HepG2 (cell line): ENCODE results near the gene IVD. TPM values are rescaled to one million over a fixed set of nuclear protein-coding genes. Genes with fewer than 3 reads are reported as not detected.

ENCODE experiments used
- ATAC-seq: fragments of 200-7000 bp; cut with Tn5 transposase; 3 replicates; pipeline ENCODE4 v1.9.1; 2020; ENCODE audit warnings: mild to moderate bottlenecking, moderate library complexity
- BruUV-seq: library from RNA; stranded (reverse); fragments of 400-500 nt; replicated peaks from 2 replicates; lab custom pipeline; 2021; lab: Mats Ljungman, UMichigan
- CTCF ChIA-PET: fragments of 300-600 bp; formaldehyde crosslinking; extraction: SDS; loops from one replicate; lab custom pipeline; 2021; ENCODE audit warnings: low total read pairs, inconsistent platforms, low intra/inter-chr PET ratio; lab: Yijun Ruan, JAX
- POLR2A ChIA-PET: fragments of 350-600 bp; sonication (Branson Sonifier 250); formaldehyde crosslinking; loops from one replicate; lab custom pipeline; 2020; ENCODE audit warnings: antibody characterized with exemption, inconsistent platforms; lab: Yijun Ruan, JAX
- DNase-seq: peaks from one replicate; pipeline ENCODE4 v3.0.0-alpha.2; 2015; ENCODE audit warnings: low spot score
- FAIRE-seq: peaks from 3 replicates; lab custom pipeline; 2011; peaks lifted over from hg19 to GRCh38; lab: Jason Lieb, UNC
- H2AFZ ChIP-seq: one replicate; pipeline ENCODE4 v1.6.1; 2011; ENCODE audit warnings: low read length, inconsistent platforms
- H3K27ac ChIP-seq: fragments of 300-600 bp; 3 replicates; pipeline ENCODE4 v1.8.0; 2011; ENCODE audit warnings: mixed run types, mild to moderate bottlenecking, mixed read lengths, low read length, inconsistent platforms; ENCODE audit not compliant: insufficient read depth; ENCODE audit errors: extremely low read length
- H3K27me3 ChIP-seq, 2 experiments: fragments of 200-600 bp in 1 of 2; 2 replicates in 1 of 2; 3 replicates in 1 of 2; pipeline versions ENCODE4 v1.6.0 to v1.8.0; 2011; ENCODE audit warnings: low read length in 2 of 2, mild to moderate bottlenecking in 2 of 2, moderate library complexity in 2 of 2, inconsistent platforms in 1 of 2; ENCODE audit not compliant: insufficient read depth in 2 of 2, control insufficient read depth in 1 of 2
- H3K36me3 ChIP-seq, 2 experiments: fragments of 200-600 bp in 1 of 2; replicated peaks in 1 of 2; 2 replicates in 1 of 2; 3 replicates in 1 of 2; pipeline versions ENCODE4 v1.5.1 to v1.8.0; 2011; ENCODE audit warnings: low read length in 2 of 2, inconsistent platforms in 1 of 2; ENCODE audit not compliant: insufficient read depth in 2 of 2, control insufficient read depth in 1 of 2
- H3K4me1 ChIP-seq: 2 replicates; pipeline ENCODE4 v1.5.1; 2012; ENCODE audit warnings: low read length, inconsistent platforms; ENCODE audit not compliant: insufficient read depth
- H3K4me2 ChIP-seq: 2 replicates; pipeline ENCODE4 v1.6.0; 2011; ENCODE audit warnings: low read depth, low read length, inconsistent platforms
- H3K4me3 ChIP-seq, 3 experiments: fragments of 200-600 bp in 1 of 3; sonication (generic), shearing (Covaris generic) in 1 of 3; replicated peaks in 1 of 3; 2 replicates each; pipeline ENCODE4 v1.5.1; 2011 to 2016; ENCODE audit warnings: low read length in 3 of 3, inconsistent platforms in 2 of 3, low read depth in 2 of 3, mild to moderate bottlenecking in 2 of 3, control low read depth in 1 of 3, mixed read lengths in 1 of 3; ENCODE audit not compliant: insufficient read depth in 1 of 3
- H3K79me2 ChIP-seq: one replicate; pipeline ENCODE4 v1.6.1; 2011; ENCODE audit warnings: low read length, inconsistent platforms; ENCODE audit not compliant: insufficient read depth
- H3K9ac ChIP-seq: 2 replicates; pipeline ENCODE4 v1.6.0; 2011; ENCODE audit warnings: mild to moderate bottlenecking, low read depth, low read length, inconsistent platforms; ENCODE audit not compliant: insufficient read depth
- H3K9me3 ChIP-seq: 2 replicates; pipeline ENCODE4 v1.5.1; 2012; ENCODE audit warnings: mild to moderate bottlenecking, low read length
- H4K20me1 ChIP-seq: 2 replicates; pipeline ENCODE4 v1.6.0; 2011; ENCODE audit warnings: inconsistent platforms, mild to moderate bottlenecking, low read length, moderate library complexity; ENCODE audit not compliant: insufficient read depth
- EEA1 ChIP-seq: sonication (generic); formaldehyde crosslinking; IDR thresholded peaks from 2 replicates; pipeline ENCODE4 v1.5.1; 2020; ENCODE audit warnings: mild to moderate bottlenecking, missing genetic modification reagents, borderline replicate concordance
- MAFF ChIP-seq: IDR thresholded peaks from 2 replicates; pipeline ENCODE4 v1.6.1; 2011; ENCODE audit warnings: low read depth, low read length, improper control_type of control experiment
- MAFK ChIP-seq, 2 experiments: IDR thresholded peaks in 1 of 2; conservative IDR thresholded peaks in 1 of 2; 2 replicates each; pipeline ENCODE4 v1.6.1; 2011; ENCODE audit warnings: improper control_type of control experiment in 2 of 2, low read length in 2 of 2
- TCF12 ChIP-seq, 2 experiments: fragments of 450-650 bp in 1 of 2; sonication (generic) in 1 of 2; formaldehyde crosslinking in 1 of 2; IDR thresholded peaks; 2 replicates each; pipeline versions ENCODE4 v1.6.1 to v1.8.0; 2017 to 2022; ENCODE audit warnings: antibody characterized with exemption in 1 of 2, mild to moderate bottlenecking in 1 of 2, missing genetic modification reagents in 1 of 2, moderate library complexity in 1 of 2
- TEAD2 ChIP-seq: sonication (generic); formaldehyde crosslinking; IDR thresholded peaks from 2 replicates; pipeline ENCODE4 v1.9.0; 2021; ENCODE audit warnings: missing genetic modification reagents
- TFE3 ChIP-seq: IDR thresholded peaks from 2 replicates; pipeline ENCODE4 v1.6.1; 2016
- ZFP91 ChIP-seq: sonication (generic); formaldehyde crosslinking; IDR thresholded peaks from 2 replicates; pipeline ENCODE4 v1.9.0; 2022; ENCODE audit warnings: missing genetic modification reagents, mild to moderate bottlenecking, borderline replicate concordance
- WGBS: methylation state at CpG from one replicate; pipeline ENCODE4 v1.1.6; 2017; ENCODE audit warnings: low lambda C conversion rate; 5-methylcytosine and 5-hydroxymethylcytosine counted together
- in situ Hi-C: cut with HindIII; loops from 2 replicates; pipeline ENCODE4 v1.10.0; 2017; ENCODE audit warnings: low pct_unique_long_range_greater_than_20kb; ENCODE audit not compliant: extremely low pct_ligation_motif_present
- intact Hi-C: fragments of 100-400 bp; cut with micrococcal nuclease; formaldehyde crosslinking; loops from one replicate; pipeline ENCODE4 v1.10.0; 2022; ENCODE audit not compliant: unreplicated experiment
- polyA plus RNA-seq, 8 experiments: library from polyadenylated mRNA; depleted of rRNA in 3 of 8; stranded (reverse) in 7 of 8; unstranded in 1 of 8; fragments of >200 nt; fragmentation: Illumina TruSeq in 4 of 8; extraction: Trizol in 4 of 8; gene quantifications; 2 replicates each; pipeline versions ENCODE4 v1.2.1 to v1.2.3, GENCODE V29; 2011 to 2016; ENCODE audit warnings: low read depth in 4 of 8, missing spikeins in 1 of 8, mixed read lengths in 1 of 8; ENCODE audit not compliant: insufficient read depth in 1 of 8
- total RNA-seq, 5 experiments: library from RNA; depleted of rRNA; stranded (reverse); fragments of >200 nt; fragmentation: Illumina TruSeq; extraction: Trizol; gene quantifications; 2 replicates each; pipeline ENCODE4 v1.2.3, GENCODE V29; 2016; ENCODE audit warnings: low read depth in 1 of 5

Gene IVD
- total and polyA plus RNA-seq, 2 of the 13 experiments (the other 11 are each of a cell fraction or from before 2014, with no cell fraction given), result 48.0 to 53.9 TPM

- WGBS, result 98% methylated on average over 4 of the region's 4 CpGs
- no peaks in the 10 kb centered on the region for H4K20me1 ChIP-seq
- FAIRE-seq, result no peak
- in situ Hi-C loops, result no loop called here
- ChIA-PET CTCF (no interaction called here), POLR2A (no interaction called here)
- TF ChIP-seq TCF12 (IDR thresholded peaks at IDR 0.05), result no peak
- TF ChIP-seq TCF12 (CRISPR knock-in tag; IDR thresholded peaks at IDR 0.05), result no peak
- no peak for TF ChIP-seq TEAD2
- TF ChIP-seq TFE3 (CRISPR knock-in tag), result no peak
- peak; percentile 68 for TF ChIP-seq MAFF
- peak; percentile 58 to 77 for TF ChIP-seq MAFK (conservative IDR thresholded peaks at IDR 0.05 in 1 of 2, IDR thresholded peaks at IDR 0.05 in 1 of 2; ENCODE audit: low read length in 2 of 2)
- TF ChIP-seq EEA1 (CRISPR knock-in tag), result no peak
- TF ChIP-seq ZFP91, result no peak
- no peak for DNase-seq
- H3K36me3 ChIP-seq, result peaks cover 4 to 41% of the 10 kb centered on the region in 2 experiments
- H3K9ac ChIP-seq, result no peak overlapping the region
- H3K4me3 ChIP-seq, result no peak overlapping the region
- H3K79me2 ChIP-seq, result no peaks in the 10 kb centered on the region
- H3K27me3 ChIP-seq, result no peaks in the 10 kb centered on the region
- H3K27ac ChIP-seq, result no peak overlapping the region
- intact Hi-C loops, result no loop called here
- no TSS peak for BruUV-seq
- H3K9me3 ChIP-seq, result no peaks in the 10 kb centered on the region
- no peak for ATAC-seq
- no peak overlapping the region for H2AFZ ChIP-seq
- no peak overlapping the region for H3K4me2 ChIP-seq
- no peaks in the 10 kb centered on the region for H3K4me1 ChIP-seq
These were observed 12.3 kb upstream of the IVD start for GRCh38 chr15:40392986-40393948.
